HG02759 (cell line): ENCODE data around the gene SERPINB7.

Source experiments
- ATAC-seq: cut with Tn5 transposase; IDR thresholded peaks from one replicate; pipeline ENCODE4 v1.9.1; 2021; ENCODE audit warnings: mild to moderate bottlenecking, moderate library complexity; ENCODE audit not compliant: unreplicated experiment

SERPINB7 gene

GRCh38 chr18:63837590-63837989, 62.4 kb downstream of the SERPINB7 start:
- ATAC-seq, result no peak

- ATAC-seq, result peak; percentile 46
These were observed 67.8 kb downstream of the SERPINB7 start for GRCh38 chr18:63843008-63843407.

- ATAC-seq, result peak; percentile 73
These were observed 69.0 kb downstream of the SERPINB7 start for GRCh38 chr18:63844254-63844653.

- ATAC-seq, result peak; percentile 41
These were observed 72.9 kb downstream of the SERPINB7 start for GRCh38 chr18:63848159-63848558.

GRCh38 chr18:63850020-63850419, 74.8 kb downstream of the SERPINB7 start:
- ATAC-seq, result peak; percentile 59

- ATAC-seq, result no peak
These were observed 75.4 kb downstream of the SERPINB7 start for GRCh38 chr18:63850636-63851035.
